ENCODE data around the gene ITGA5.
A peak's percentile ranks its signal among the peaks of the same experiment; 100 is the strongest.

ITGA5 gene

DNA sequence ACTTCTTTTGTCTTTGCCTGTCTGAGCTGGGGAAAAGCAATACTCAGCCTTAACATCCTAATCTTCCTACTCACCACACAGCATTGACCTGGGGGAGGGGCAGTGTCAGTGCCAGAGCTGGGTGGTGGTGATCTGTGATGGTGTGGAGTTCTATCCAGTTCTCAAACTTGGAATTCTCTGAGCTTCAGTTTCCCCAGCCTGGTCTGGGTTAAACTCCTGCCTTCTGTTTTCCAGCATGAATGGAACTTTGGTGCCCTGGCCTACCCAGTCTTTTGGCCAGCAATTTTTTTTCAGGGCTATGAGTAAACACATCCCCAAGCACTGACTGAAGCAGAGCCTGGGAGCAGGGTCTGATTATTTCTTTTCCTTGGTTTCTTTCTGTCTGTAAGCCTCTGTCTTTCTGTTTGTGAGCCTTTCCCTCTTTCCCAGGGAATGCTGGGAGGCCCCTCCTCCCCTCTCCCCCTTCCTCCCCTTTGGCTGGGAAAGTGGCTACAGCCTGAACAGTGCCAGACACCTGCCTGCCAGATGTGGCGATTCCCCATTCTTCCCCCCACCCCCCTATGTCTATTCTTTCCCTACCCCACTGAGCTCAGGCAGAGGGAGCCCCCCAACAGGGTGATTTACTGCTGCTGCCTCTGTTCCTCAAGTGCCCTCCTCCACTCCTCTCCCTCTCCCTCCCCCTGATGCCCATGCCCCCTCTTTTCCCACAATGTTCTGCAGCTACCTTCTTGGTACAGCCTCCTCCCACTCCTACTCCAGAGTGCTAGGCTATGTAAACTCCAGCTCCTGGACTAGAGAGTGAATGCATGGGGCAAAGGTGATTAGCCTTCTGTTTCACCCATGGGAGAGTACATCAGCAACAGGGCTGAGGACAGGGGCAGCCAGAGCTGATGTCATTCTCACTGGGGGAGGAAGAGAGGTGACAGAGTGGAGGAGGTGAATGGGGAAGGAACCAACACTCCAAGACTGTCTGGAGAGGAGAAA lies 65.9 kb downstream of the ITGA5 start:
- Histone ChIP-seq H3K9ac (ENCODE audit: low read length) (peak overlapping the region; percentile 68), H3K27ac (ENCODE audit: low read depth, low read length) (peak overlapping the region; percentile 79), H3K4me1 (ENCODE audit: insufficient read depth, low read length) (peaks cover 64% of the 10 kb centered on the region), H3K27me3 (ENCODE audit: control insufficient read depth in 1 of 2, insufficient read depth in 2 of 2, low read length in 2 of 2) (no peaks in the 10 kb centered on the region), H3K36me3 (ENCODE audit: insufficient read depth, low read length) (peaks cover 31% of the 10 kb centered on the region), H3K9me3 (ENCODE audit: low read length) (no peaks in the 10 kb centered on the region), H3K4me3 (ENCODE audit: low read depth in 1 of 2, low read length in 2 of 2) (peak overlapping the region in 1 of 2 donors; percentile 56)

DNA sequence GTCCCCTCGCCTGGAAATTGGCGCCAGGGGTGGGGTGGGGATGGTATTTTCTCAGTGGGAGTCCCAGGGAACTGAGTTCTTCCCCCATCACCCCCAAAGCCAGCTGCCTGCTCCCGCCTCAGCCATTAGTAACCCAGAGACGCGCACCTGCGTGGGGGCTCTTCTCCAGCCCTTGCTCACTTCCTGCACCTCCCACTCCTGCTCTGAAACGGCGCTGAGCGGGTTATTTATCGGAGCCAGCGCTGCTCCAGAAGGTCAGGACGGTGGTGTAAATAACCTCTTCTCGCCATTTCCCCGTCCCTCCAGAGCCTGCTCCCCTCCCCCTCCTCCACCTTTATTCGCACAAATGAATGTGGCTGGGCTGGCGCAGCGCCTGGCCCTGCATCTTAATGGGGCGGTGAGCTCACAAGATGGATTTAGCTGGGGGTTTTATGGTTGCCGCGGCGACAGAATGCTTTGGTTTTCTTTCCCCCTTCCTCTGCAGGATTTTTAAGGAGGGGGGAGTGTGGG lies 67.0 kb downstream of the ITGA5 start:
- H3K27ac ChIP-seq (ENCODE audit: low read depth, low read length) = peak overlapping the region; percentile 79
- peak overlapping the region; percentile 68 for H3K9ac ChIP-seq (ENCODE audit: low read length)
- H3K4me1 ChIP-seq (ENCODE audit: insufficient read depth, low read length) = peaks cover 53% of the 10 kb centered on the region
- peak overlapping the region; percentile 1 to 56 for H3K4me3 ChIP-seq (ENCODE audit: low read depth in 1 of 2, low read length in 2 of 2)
- H3K36me3 ChIP-seq (ENCODE audit: insufficient read depth, low read length) = peaks cover 41% of the 10 kb centered on the region
- no peaks in the 10 kb centered on the region for H3K9me3 ChIP-seq (ENCODE audit: low read length)
- no peaks in the 10 kb centered on the region for H3K27me3 ChIP-seq (ENCODE audit: control insufficient read depth in 1 of 2, insufficient read depth in 2 of 2, low read length in 2 of 2)

- H3K9me3 ChIP-seq (ENCODE audit: low read length) = no peaks in the 10 kb centered on the region
- H3K36me3 ChIP-seq (ENCODE audit: insufficient read depth, low read length) = peaks cover 47% of the 10 kb centered on the region
- H3K4me3 ChIP-seq (ENCODE audit: low read depth in 1 of 2, low read length in 2 of 2) = peak overlapping the region in 1 of 2 donors; percentile 56
- H3K9ac ChIP-seq (ENCODE audit: low read length) = peak overlapping the region; percentile 68
- H3K27ac ChIP-seq (ENCODE audit: low read depth, low read length) = peak overlapping the region; percentile 79
- H3K4me1 ChIP-seq (ENCODE audit: insufficient read depth, low read length) = peaks cover 46% of the 10 kb centered on the region
- H3K27me3 ChIP-seq (ENCODE audit: control insufficient read depth in 1 of 2, insufficient read depth in 2 of 2, low read length in 2 of 2) = no peaks in the 10 kb centered on the region
Measured at GRCh38 chr12:54351341-54351740, 67.7 kb downstream of the ITGA5 start.

GRCh38 chr12:54350743-54351142 lies 68.3 kb downstream of the ITGA5 start:
- no peak overlapping the region for H3K9ac ChIP-seq (ENCODE audit: low read length)

GRCh38 chr12:54349679-54350078 lies 69.4 kb downstream of the ITGA5 start:
- peaks cover 61% of the 10 kb centered on the region for H3K36me3 ChIP-seq (ENCODE audit: insufficient read depth, low read length)
- H3K27ac ChIP-seq (ENCODE audit: low read depth, low read length) = no peak overlapping the region

More at GRCh38 chr12:54350743-54351142, 68.3 kb downstream of the ITGA5 start:
- H3K4me3 ChIP-seq (ENCODE audit: low read depth in 1 of 2, low read length in 2 of 2) = no peak overlapping the region
- no peaks in the 10 kb centered on the region for H3K27me3 ChIP-seq (ENCODE audit: control insufficient read depth in 1 of 2, insufficient read depth in 2 of 2, low read length in 2 of 2)
- H3K4me1 ChIP-seq (ENCODE audit: insufficient read depth, low read length) = peaks cover 41% of the 10 kb centered on the region
- H3K9me3 ChIP-seq (ENCODE audit: low read length) = no peaks in the 10 kb centered on the region
- peaks cover 52% of the 10 kb centered on the region for H3K36me3 ChIP-seq (ENCODE audit: insufficient read depth, low read length)
- peak overlapping the region; percentile 79 for H3K27ac ChIP-seq (ENCODE audit: low read depth, low read length)

DNA sequence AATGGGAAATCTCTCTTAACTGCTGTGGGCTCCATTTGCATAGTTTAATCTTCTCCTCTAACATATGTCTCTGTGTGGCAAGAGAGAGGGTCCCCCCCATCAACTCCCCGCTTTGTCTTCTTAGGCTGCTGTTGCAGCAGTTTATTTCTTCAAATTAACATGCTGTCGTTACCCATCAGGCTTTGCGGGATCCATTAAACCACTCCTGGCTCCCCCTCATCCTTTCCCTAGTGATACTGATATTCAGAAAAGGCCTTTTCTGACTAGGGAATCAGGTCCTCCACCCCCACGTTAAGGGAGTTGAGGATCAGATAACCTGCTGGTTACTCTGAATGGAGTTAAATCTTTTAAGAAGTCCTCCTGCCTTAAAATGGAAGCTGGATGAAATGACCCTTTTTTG lies 70.0 kb downstream of the ITGA5 start:
- Histone ChIP-seq H3K4me3 (ENCODE audit: low read depth in 1 of 2, low read length in 2 of 2) (no peak overlapping the region), H3K27ac (ENCODE audit: low read depth, low read length) (no peak overlapping the region), H3K27me3 (ENCODE audit: control insufficient read depth in 1 of 2, insufficient read depth in 2 of 2, low read length in 2 of 2) (no peaks in the 10 kb centered on the region), H3K4me1 (ENCODE audit: insufficient read depth, low read length) (peaks cover 36% of the 10 kb centered on the region), H3K9me3 (ENCODE audit: low read length) (no peaks in the 10 kb centered on the region), H3K9ac (ENCODE audit: low read length) (no peak overlapping the region), H3K36me3 (ENCODE audit: insufficient read depth, low read length) (peaks cover 62% of the 10 kb centered on the region)

More at GRCh38 chr12:54349679-54350078, 69.4 kb downstream of the ITGA5 start:
- Histone ChIP-seq H3K4me3 (ENCODE audit: low read depth in 1 of 2, low read length in 2 of 2) (no peak overlapping the region), H3K9me3 (ENCODE audit: low read length) (no peaks in the 10 kb centered on the region), H3K4me1 (ENCODE audit: insufficient read depth, low read length) (peaks cover 36% of the 10 kb centered on the region), H3K27me3 (ENCODE audit: control insufficient read depth in 1 of 2, insufficient read depth in 2 of 2, low read length in 2 of 2) (no peaks in the 10 kb centered on the region), H3K9ac (ENCODE audit: low read length) (no peak overlapping the region)

Data from muscle layer of colon (tissue), 2 donors.